Airway epithelial cell (primary cell): Measurements from ENCODE around the gene APIP. TPM values are rescaled to one million over a fixed set of nuclear protein-coding genes. Genes with fewer than 3 reads are reported as not detected.

Experiments used
- total RNA-seq: library from RNA; depleted of rRNA; stranded (reverse); fragments of >200 nt; gene quantifications from 2 replicates; pipeline ENCODE4 v1.2.3, GENCODE V29; 2015

APIP gene
- 19.7 and 25.2 TPM in 2 replicates for total RNA-seq

GRCh38 chr11:34916015-34916842 lies at the start of gene APIP, which contains the start of gene PDHX:
TSS of gene APIP (minus strand) at chr11:34916379. CDS start at chr11:34916284, 95 bp downstream.
TSS of gene PDHX (plus strand) at chr11:34916618. CDS start at chr11:34916656, 38 bp downstream.

Other genes with a start within 250 kb of the APIP start
- 29.3 and 32.8 TPM in 2 replicates for gene PDHX, start 239 bp upstream of the APIP start, total RNA-seq
- gene CD44, start 222.8 kb upstream of the APIP start, total RNA-seq, result 260 and 419 TPM in 2 replicates